ENCODE data around the gene ZMIZ1.

ZMIZ1 gene

GRCh38 chr10:79353000-79353406 lies 284.2 kb downstream of the ZMIZ1 start:
- no peak for DNase-seq (ENCODE audit: low read depth, low spot score)

DNA sequence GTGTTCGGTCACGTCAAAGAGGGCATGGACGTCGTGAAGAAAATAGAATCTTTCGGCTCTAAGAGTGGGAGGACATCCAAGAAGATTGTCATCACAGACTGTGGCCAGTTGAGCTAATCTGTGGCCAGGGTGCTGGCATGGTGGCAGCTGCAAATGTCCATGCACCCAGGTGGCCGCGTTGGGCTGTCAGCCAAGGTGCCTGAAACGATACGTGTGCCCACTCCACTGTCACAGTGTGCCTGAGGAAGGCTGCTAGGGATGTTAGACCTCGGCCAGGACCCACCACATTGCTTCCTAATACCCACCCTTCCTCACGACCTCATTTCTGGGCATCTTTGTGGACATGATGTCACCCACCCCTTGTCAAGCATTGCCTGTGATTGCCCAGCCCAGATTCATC lies 285.0 kb downstream of the ZMIZ1 start:
- no peak for DNase-seq (ENCODE audit: low read depth, low spot score)

DNA sequence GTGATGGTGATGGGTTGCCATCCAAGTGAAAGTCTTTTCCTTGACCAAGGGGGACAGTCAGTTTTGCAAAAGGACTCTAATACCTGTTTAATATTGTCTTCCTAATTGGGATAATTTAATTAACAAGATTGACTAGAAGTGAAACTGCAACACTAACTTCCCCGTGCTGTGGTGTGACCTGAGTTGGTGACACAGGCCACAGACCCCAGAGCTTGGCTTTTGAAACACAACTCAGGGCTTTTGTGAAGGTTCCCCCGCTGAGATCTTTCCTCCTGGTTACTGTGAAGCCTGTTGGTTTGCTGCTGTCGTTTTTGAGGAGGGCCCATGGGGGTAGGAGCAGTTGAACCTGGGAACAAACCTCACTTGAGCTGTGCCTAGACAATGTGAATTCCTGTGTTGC lies 285.4 kb downstream of the ZMIZ1 start:
- DNase-seq (ENCODE audit: low read depth, low spot score) = no peak

DNA sequence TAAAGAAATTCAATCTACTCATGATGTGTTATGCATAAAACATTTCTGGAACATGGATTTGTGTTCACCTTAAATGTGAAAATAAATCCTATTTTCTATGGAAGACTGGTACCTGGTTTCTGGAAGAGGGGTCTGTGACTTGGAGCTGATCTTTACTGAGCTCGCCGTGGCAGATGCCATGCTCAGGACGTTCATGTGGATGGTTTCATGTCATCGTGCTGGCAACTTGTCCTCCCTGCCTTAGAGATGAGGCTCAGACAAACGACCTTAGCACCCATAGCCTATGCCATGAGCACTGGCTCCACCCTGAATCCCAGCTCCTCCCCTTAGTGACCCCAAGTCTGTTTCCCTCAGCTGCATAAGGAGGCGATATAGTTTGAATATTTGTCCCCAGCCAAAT lies 285.8 kb downstream of the ZMIZ1 start:
- DNase-seq (ENCODE audit: low read depth, low spot score) = no peak

GRCh38 chr10:79355420-79356017 lies 286.8 kb downstream of the ZMIZ1 start:
- DNase-seq (ENCODE audit: low read depth, low spot score) = no peak

GRCh38 chr10:79356104-79356503 lies 287.3 kb downstream of the ZMIZ1 start:
- DNase-seq (ENCODE audit: low read depth, low spot score) = no peak

DNA sequence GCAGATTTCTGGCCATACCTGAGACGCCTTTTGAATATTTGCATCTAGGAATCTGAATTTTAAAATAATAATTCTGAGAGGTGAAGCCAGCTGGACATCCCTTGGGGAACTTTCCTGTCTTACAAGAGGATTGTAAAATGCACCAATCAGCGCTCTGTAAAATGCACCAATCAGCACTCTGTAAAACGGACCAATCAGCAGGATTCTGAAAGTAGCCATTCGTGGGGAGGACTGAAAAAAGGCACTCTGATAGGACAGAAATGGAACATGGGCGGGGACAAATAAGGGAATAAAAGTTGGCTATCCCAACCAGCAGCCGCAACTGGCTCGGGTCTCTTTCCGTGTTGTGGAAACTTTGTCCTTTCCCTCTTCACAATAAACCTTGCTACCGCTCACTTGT lies 288.4 kb downstream of the ZMIZ1 start:
- no peak for DNase-seq (ENCODE audit: low read depth, low spot score)

- DNase-seq (ENCODE audit: low read depth, low spot score) = no peak
Observed at GRCh38 chr10:79358811-79359210, 290.0 kb downstream of the ZMIZ1 start.

GRCh38 chr10:79359816-79360498 lies 291.2 kb downstream of the ZMIZ1 start:
- no peak for DNase-seq (ENCODE audit: low read depth, low spot score)

- DNase-seq (ENCODE audit: low read depth, low spot score) = no peak
Observed at GRCh38 chr10:79360499-79361342, 292.0 kb downstream of the ZMIZ1 start.

DNA sequence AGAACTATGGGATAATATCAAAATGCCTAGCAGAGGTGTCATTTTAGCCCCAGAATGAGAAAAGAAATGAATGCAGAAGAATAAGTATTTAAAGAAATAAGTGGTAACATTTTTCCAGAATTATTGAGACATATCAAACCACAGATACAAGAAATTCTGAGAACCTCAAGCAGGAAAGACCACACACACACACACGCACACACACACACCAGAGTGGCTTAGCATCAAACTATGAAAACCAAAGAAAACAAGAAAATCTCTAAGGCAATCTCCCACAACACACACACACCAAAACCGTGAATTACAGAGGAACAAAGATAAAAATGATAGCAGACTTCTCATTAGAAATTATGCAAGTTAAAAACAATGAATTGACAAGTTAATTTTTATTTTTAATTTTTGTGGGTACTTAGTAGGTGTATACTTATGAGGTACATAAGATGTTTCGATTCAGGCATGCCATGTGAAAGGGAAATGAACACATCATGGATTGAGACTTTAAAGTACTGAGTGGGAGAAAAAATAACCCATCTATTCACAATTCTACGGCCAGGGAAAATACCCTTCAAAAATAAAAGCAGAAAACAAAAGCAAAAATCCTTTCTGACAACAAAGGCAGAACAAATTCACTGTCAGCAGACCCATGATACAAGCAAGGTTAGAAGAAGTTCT lies 293.1 kb downstream of the ZMIZ1 start:
- no peak for DNase-seq (ENCODE audit: low read depth, low spot score)
